OCI-LY7 (cell line): ENCODE data around the gene DCAF15.

Experiments used
- EZH2phosphoT487 ChIP-seq: fragments of 200-600 bp; sonication (generic); IDR thresholded peaks from 2 replicates; pipeline ENCODE4 v1.6.1; 2018; ENCODE audit warnings: low read depth, borderline replicate concordance, mild to moderate bottlenecking, mixed run types, antibody characterized with exemption, low read length, moderate library complexity, mixed read lengths
- TF ChIP-seq, protein P1 (sequence below): fragments of 200-600 bp; sonication (generic); conservative IDR thresholded peaks from 2 replicates; pipeline ENCODE4 v1.5.1; 2014; ENCODE audit warnings: mild to moderate bottlenecking, antibody characterized with exemption, low read length, moderate library complexity, mixed read lengths

DNA sequence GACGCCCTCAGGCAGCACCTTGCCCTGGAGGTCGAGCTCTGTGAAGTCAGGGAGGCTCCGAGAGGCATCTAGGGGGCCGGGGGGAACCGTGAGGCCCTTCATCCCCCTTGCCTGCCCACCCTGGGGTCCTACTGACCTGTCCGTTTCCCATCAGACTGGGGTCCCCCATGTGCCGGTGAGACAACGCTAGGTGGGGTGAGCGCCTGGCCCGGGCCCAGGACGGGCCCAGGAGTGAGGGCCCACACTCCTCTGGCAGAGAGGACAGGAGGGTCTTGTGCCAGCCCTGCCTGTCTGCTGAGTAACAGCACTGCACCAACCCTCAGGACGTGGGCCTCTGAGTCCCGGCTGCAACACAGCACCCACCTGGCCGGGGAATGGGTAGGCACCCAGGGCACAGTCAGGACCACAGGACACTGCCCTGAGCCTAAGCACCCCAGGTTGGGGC is 14.4 kb downstream of the DCAF15 start:
- TF ChIP-seq, protein P1, sequence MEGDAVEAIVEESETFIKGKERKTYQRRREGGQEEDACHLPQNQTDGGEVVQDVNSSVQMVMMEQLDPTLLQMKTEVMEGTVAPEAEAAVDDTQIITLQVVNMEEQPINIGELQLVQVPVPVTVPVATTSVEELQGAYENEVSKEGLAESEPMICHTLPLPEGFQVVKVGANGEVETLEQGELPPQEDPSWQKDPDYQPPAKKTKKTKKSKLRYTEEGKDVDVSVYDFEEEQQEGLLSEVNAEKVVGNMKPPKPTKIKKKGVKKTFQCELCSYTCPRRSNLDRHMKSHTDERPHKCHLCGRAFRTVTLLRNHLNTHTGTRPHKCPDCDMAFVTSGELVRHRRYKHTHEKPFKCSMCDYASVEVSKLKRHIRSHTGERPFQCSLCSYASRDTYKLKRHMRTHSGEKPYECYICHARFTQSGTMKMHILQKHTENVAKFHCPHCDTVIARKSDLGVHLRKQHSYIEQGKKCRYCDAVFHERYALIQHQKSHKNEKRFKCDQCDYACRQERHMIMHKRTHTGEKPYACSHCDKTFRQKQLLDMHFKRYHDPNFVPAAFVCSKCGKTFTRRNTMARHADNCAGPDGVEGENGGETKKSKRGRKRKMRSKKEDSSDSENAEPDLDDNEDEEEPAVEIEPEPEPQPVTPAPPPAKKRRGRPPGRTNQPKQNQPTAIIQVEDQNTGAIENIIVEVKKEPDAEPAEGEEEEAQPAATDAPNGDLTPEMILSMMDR = no peak
- TF ChIP-seq EZH2phosphoT487 = no peak
